PC-3 (cell line): ENCODE results near the gene PITX2.

ENCODE experiments used
- EZH2 ChIP-seq: fragments of 300-600 bp; sonication (generic); IDR thresholded peaks from one replicate; pipeline ENCODE4 v1.6.1; 2017; ENCODE audit warnings: antibody characterized with exemption, mild to moderate bottlenecking, low read length; ENCODE audit not compliant: unreplicated experiment
- EZH2phosphoT487 ChIP-seq: fragments of 300-600 bp; sonication (generic); IDR thresholded peaks from 2 replicates; pipeline ENCODE4 v1.6.1; 2018; ENCODE audit warnings: mild to moderate bottlenecking, antibody characterized with exemption, low read length, borderline replicate concordance
- TF ChIP-seq, protein P1 (sequence below): fragments of 300-600 bp; sonication (generic); conservative IDR thresholded peaks from 2 replicates; pipeline ENCODE4 v1.5.1; 2017; ENCODE audit warnings: antibody characterized with exemption, low read depth, mild to moderate bottlenecking, low read length

DNA sequence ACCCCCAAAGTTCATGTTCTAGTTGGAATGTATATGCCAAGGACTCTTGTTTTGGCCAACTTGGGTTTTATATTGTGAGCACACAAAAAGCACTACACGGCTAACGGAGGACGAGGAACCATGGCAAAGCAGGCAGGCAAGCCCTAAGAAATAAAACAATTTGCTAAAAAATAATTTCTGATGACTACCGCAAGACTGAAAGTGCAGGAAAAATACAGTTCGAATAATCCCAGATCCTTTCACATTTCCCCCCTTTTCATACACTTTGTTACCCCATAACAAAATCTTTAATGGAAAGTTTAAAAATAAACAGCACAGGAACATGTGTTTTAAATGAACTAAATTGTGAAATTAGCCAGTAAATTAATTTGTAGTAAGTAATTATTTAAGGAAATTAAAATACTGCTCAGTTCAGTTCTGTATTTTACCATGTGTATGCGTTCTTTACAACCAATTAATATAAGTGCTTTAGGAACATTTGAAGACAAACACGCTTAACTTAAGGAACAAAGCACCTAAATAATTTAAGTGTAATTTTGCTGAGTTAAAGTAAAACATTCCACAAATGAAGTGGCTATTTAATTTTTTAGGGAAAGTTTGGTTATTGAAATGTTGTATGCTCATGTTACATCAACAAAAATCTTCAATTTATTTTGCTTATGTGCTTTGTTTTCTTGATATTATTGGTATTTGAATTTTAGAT is 12.4 kb upstream of the PITX2 start:
- TF ChIP-seq, protein P1, sequence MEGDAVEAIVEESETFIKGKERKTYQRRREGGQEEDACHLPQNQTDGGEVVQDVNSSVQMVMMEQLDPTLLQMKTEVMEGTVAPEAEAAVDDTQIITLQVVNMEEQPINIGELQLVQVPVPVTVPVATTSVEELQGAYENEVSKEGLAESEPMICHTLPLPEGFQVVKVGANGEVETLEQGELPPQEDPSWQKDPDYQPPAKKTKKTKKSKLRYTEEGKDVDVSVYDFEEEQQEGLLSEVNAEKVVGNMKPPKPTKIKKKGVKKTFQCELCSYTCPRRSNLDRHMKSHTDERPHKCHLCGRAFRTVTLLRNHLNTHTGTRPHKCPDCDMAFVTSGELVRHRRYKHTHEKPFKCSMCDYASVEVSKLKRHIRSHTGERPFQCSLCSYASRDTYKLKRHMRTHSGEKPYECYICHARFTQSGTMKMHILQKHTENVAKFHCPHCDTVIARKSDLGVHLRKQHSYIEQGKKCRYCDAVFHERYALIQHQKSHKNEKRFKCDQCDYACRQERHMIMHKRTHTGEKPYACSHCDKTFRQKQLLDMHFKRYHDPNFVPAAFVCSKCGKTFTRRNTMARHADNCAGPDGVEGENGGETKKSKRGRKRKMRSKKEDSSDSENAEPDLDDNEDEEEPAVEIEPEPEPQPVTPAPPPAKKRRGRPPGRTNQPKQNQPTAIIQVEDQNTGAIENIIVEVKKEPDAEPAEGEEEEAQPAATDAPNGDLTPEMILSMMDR, result no peak
- TF ChIP-seq EZH2phosphoT487 (no peak), EZH2 (no peak)
